HEK293 (cell line): Measurements from ENCODE around the gene CHAC1.

Experiments used
- CTCF ChIA-PET: fragments of 350-600 bp; formaldehyde crosslinking; extraction: SDS; loops from one replicate; lab custom pipeline; 2021; ENCODE audit warnings: antibody characterized with exemption; lab: Yijun Ruan, JAX
- POLR2A ChIA-PET: fragments of 300-600 bp; formaldehyde crosslinking; extraction: SDS; loops from one replicate; lab custom pipeline; 2020; ENCODE audit warnings: antibody characterized with exemption, inconsistent platforms; lab: Yijun Ruan, JAX
- H3K27ac ChIP-seq: fragments of 200-500 bp; sonication (Bioruptor generic); 2 replicates; pipeline ENCODE4 v1.5.1; 2014; ENCODE audit warnings: low read depth, low read length, control low read depth, inconsistent platforms; ENCODE audit errors: extremely low read depth
- H3K36me3 ChIP-seq, 2 experiments: fragments of 200-500 bp in 1 of 2; sonication (Bioruptor generic) in 1 of 2; 1 replicate in 1 of 2; 2 replicates in 1 of 2; pipeline ENCODE4 v1.5.1; 2014 to 2017; ENCODE audit warnings: inconsistent platforms in 2 of 2, low read length in 2 of 2; ENCODE audit not compliant: control insufficient read depth in 2 of 2, insufficient read depth in 1 of 2
- H3K4me1 ChIP-seq: fragments of 200-500 bp; sonication (Bioruptor generic); 2 replicates; pipeline ENCODE4 v1.5.1; 2014; ENCODE audit warnings: mild to moderate bottlenecking, low read length, inconsistent platforms; ENCODE audit not compliant: control insufficient read depth, insufficient read depth
- H3K4me3 ChIP-seq: 2 replicates; pipeline ENCODE4 v1.5.1; 2011; ENCODE audit warnings: low read depth, mild to moderate bottlenecking, control low read depth, low read length, moderate library complexity
- H3K9me3 ChIP-seq: fragments of 200-500 bp; sonication (Bioruptor generic); 2 replicates; pipeline ENCODE4 v1.5.1; 2014; ENCODE audit warnings: low read depth, low read length, inconsistent platforms; ENCODE audit not compliant: control insufficient read depth, insufficient read depth
- HOXA7 ChIP-seq: sonication (generic); formaldehyde crosslinking; IDR thresholded peaks from 2 replicates; pipeline ENCODE4 v1.8.1; 2022; ENCODE audit warnings: missing genetic modification reagents, borderline replicate concordance
- PRDM1 ChIP-seq: fragments of 450-650 bp; formaldehyde crosslinking; IDR thresholded peaks from 2 replicates; pipeline ENCODE4; 2016; ENCODE audit warnings: missing biosample characterization, missing genetic modification characterization
- ZBTB17 ChIP-seq: fragments of 450-650 bp; formaldehyde crosslinking; IDR thresholded peaks from 2 replicates; pipeline ENCODE4 v1.5.1; 2016; ENCODE audit warnings: missing biosample characterization, missing genetic modification characterization
- ZBTB20 ChIP-seq: fragments of 450-650 bp; formaldehyde crosslinking; IDR thresholded peaks from 2 replicates; pipeline ENCODE4 v1.5.1; 2016; ENCODE audit warnings: missing biosample characterization, missing genetic modification characterization
- ZFP69B ChIP-seq: fragments of 450-650 bp; formaldehyde crosslinking; IDR thresholded peaks from 2 replicates; pipeline ENCODE4 v1.5.1; 2016; ENCODE audit warnings: missing biosample characterization, missing genetic modification characterization
- ZIC2 ChIP-seq: fragments of 450-650 bp; formaldehyde crosslinking; IDR thresholded peaks from 2 replicates; pipeline ENCODE4 v1.5.1; 2016; ENCODE audit warnings: missing biosample characterization, missing genetic modification characterization
- ZNF157 ChIP-seq: fragments of 450-650 bp; formaldehyde crosslinking; IDR thresholded peaks from 2 replicates; pipeline ENCODE4 v1.5.1; 2016; ENCODE audit warnings: missing biosample characterization, missing genetic modification characterization
- ZNF18 ChIP-seq: fragments of 450-650 bp; formaldehyde crosslinking; IDR thresholded peaks from 2 replicates; pipeline ENCODE4 v1.5.1; 2016; ENCODE audit warnings: missing biosample characterization, missing genetic modification characterization
- ZNF23 ChIP-seq: fragments of 450-650 bp; formaldehyde crosslinking; IDR thresholded peaks from 2 replicates; pipeline ENCODE4 v1.5.1; 2016; ENCODE audit warnings: missing biosample characterization, missing genetic modification characterization, borderline replicate concordance
- ZNF248 ChIP-seq: fragments of 450-650 bp; formaldehyde crosslinking; IDR thresholded peaks from 2 replicates; pipeline ENCODE4 v1.5.1; 2017; ENCODE audit warnings: missing biosample characterization, missing genetic modification characterization
- TF ChIP-seq, protein P1 (sequence below): fragments of 450-650 bp; formaldehyde crosslinking; IDR thresholded peaks from 2 replicates; pipeline ENCODE4 v1.5.1; 2016; ENCODE audit warnings: missing biosample characterization, missing genetic modification characterization
- TF ChIP-seq, protein P2 (sequence below): fragments of 450-650 bp; formaldehyde crosslinking; IDR thresholded peaks from 2 replicates; pipeline ENCODE4 v1.5.1; 2016; ENCODE audit warnings: missing biosample characterization, missing genetic modification characterization, low read depth
- TF ChIP-seq, protein P3 (sequence below): fragments of 450-650 bp; formaldehyde crosslinking; IDR thresholded peaks from 2 replicates; pipeline ENCODE4 v1.5.1; 2016; ENCODE audit warnings: missing biosample characterization, missing genetic modification characterization, borderline replicate concordance
- TF ChIP-seq, protein P4 (sequence below): fragments of 450-650 bp; formaldehyde crosslinking; IDR thresholded peaks from 2 replicates; pipeline ENCODE4 v1.5.1; 2016; ENCODE audit warnings: missing biosample characterization, missing genetic modification characterization
- TF ChIP-seq, protein P5 (sequence below): fragments of 450-650 bp; formaldehyde crosslinking; IDR thresholded peaks from 2 replicates; pipeline ENCODE4 v1.5.1; 2017; ENCODE audit warnings: missing biosample characterization, missing genetic modification characterization

Gene CHAC1

DNA sequence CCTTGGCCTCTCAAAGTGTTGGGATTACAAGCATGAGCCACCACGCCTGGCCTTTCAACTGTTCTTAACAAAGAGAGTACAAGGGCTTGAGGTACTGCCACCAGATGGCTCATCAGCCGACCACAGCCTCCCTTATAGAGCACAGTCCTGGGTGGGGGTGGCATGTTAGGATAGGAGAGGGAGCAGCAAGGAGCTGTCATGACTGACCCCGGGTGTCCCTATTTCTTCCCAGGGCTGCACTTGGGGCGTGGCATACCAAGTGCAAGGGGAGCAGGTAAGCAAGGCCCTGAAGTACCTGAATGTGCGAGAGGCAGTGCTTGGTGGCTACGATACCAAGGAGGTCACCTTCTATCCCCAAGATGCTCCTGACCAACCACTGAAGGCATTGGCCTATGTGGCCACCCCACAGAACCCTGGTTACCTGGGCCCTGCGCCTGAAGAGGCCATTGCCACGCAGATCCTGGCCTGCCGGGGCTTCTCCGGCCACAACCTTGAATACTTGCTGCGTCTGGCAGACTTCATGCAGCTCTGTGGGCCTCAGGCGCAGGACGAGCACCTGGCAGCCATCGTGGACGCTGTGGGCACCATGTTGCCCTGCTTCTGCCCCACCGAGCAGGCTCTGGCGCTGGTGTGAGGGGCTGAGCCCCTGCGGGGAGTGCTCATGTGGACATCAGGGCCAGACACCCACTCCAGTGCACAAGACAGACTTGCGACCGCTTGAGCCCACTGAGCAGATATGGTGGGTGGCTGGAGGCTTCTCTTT is 2.1 kb downstream of the CHAC1 start:
- Histone ChIP-seq H3K4me3 (no peak overlapping the region), H3K4me1 (peaks cover 5% of the 10 kb centered on the region; the same call in 1 of the 2 replicates), H3K36me3 (peaks cover 0 to 6% of the 10 kb centered on the region in 2 experiments; a peak in 1 of 3 replicates), H3K27ac (no peak overlapping the region), H3K9me3 (no peaks in the 10 kb centered on the region)
- POLR2A ChIA-PET, result interaction anchor here (3.8 to 5.0 kb wide), 2 partner anchors 14 to 26 kb away, joined by 54 to 64 read pairs; partner anchors contain the start of gene DLL4
- CTCF ChIA-PET, result interaction anchor here (0.7 to 2.1 kb wide), 3 partner anchors 13 to 51 kb away, joined by 3 to 8 read pairs (median 3); no protein-coding TSS in a partner anchor
- TF ChIP-seq, protein P1, sequence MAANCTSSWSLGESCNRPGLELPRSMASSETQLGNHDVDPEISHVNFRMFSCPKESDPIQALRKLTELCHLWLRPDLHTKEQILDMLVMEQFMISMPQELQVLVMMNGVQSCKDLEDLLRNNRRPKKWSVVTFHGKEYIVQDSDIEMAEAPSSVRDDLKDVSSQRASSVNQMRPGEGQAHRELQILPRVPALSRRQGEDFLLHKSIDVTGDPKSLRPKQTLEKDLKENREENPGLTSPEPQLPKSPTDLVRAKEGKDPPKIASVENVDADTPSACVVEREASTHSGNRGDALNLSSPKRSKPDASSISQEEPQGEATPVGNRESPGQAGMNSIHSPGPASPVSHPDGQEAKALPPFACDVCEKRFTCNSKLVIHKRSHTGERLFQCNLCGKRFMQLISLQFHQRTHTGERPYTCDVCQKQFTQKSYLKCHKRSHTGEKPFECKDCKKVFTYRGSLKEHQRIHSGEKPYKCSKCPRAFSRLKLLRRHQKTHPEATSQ, result no peak
- TF ChIP-seq HOXA7, result no peak

GRCh38 chr15:40955930-40956540 is 2.8 kb downstream of the CHAC1 start:
- ChIA-PET POLR2A (interaction anchor here (5.0 kb wide), 1 partner anchor 15 kb away, joined by 64 read pairs; no protein-coding TSS in a partner anchor), CTCF (interaction anchor here (0.6 to 2.1 kb wide), 5 partner anchors 14 to 64 kb away, joined by 3 to 8 read pairs (median 4); no protein-coding TSS in a partner anchor)
- Histone ChIP-seq H3K27ac (no peak overlapping the region), H3K9me3 (no peaks in the 10 kb centered on the region), H3K4me1 (peaks cover 5% of the 10 kb centered on the region; the same call in 1 of the 2 replicates), H3K36me3 (peaks cover 0 to 6% of the 10 kb centered on the region in 2 experiments; a peak in 1 of 3 replicates), H3K4me3 (no peak overlapping the region)
- TF ChIP-seq, protein P2, sequence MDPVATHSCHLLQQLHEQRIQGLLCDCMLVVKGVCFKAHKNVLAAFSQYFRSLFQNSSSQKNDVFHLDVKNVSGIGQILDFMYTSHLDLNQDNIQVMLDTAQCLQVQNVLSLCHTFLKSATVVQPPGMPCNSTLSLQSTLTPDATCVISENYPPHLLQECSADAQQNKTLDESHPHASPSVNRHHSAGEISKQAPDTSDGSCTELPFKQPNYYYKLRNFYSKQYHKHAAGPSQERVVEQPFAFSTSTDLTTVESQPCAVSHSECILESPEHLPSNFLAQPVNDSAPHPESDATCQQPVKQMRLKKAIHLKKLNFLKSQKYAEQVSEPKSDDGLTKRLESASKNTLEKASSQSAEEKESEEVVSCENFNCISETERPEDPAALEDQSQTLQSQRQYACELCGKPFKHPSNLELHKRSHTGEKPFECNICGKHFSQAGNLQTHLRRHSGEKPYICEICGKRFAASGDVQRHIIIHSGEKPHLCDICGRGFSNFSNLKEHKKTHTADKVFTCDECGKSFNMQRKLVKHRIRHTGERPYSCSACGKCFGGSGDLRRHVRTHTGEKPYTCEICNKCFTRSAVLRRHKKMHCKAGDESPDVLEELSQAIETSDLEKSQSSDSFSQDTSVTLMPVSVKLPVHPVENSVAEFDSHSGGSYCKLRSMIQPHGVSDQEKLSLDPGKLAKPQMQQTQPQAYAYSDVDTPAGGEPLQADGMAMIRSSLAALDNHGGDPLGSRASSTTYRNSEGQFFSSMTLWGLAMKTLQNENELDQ (tag by site-specific recombination), result no peak
- TF ChIP-seq, protein P3, sequence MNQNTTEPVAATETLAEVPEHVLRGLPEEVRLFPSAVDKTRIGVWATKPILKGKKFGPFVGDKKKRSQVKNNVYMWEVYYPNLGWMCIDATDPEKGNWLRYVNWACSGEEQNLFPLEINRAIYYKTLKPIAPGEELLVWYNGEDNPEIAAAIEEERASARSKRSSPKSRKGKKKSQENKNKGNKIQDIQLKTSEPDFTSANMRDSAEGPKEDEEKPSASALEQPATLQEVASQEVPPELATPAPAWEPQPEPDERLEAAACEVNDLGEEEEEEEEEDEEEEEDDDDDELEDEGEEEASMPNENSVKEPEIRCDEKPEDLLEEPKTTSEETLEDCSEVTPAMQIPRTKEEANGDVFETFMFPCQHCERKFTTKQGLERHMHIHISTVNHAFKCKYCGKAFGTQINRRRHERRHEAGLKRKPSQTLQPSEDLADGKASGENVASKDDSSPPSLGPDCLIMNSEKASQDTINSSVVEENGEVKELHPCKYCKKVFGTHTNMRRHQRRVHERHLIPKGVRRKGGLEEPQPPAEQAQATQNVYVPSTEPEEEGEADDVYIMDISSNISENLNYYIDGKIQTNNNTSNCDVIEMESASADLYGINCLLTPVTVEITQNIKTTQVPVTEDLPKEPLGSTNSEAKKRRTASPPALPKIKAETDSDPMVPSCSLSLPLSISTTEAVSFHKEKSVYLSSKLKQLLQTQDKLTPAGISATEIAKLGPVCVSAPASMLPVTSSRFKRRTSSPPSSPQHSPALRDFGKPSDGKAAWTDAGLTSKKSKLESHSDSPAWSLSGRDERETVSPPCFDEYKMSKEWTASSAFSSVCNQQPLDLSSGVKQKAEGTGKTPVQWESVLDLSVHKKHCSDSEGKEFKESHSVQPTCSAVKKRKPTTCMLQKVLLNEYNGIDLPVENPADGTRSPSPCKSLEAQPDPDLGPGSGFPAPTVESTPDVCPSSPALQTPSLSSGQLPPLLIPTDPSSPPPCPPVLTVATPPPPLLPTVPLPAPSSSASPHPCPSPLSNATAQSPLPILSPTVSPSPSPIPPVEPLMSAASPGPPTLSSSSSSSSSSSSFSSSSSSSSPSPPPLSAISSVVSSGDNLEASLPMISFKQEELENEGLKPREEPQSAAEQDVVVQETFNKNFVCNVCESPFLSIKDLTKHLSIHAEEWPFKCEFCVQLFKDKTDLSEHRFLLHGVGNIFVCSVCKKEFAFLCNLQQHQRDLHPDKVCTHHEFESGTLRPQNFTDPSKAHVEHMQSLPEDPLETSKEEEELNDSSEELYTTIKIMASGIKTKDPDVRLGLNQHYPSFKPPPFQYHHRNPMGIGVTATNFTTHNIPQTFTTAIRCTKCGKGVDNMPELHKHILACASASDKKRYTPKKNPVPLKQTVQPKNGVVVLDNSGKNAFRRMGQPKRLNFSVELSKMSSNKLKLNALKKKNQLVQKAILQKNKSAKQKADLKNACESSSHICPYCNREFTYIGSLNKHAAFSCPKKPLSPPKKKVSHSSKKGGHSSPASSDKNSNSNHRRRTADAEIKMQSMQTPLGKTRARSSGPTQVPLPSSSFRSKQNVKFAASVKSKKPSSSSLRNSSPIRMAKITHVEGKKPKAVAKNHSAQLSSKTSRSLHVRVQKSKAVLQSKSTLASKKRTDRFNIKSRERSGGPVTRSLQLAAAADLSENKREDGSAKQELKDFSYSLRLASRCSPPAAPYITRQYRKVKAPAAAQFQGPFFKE (tag by site-specific recombination), result no peak
- TF ChIP-seq ZNF157 (no peak), ZFP69B (tag by site-specific recombination) (no peak), ZNF18 (tag by site-specific recombination) (no peak), ZNF248 (tag by site-specific recombination) (no peak), PRDM1 (tag by site-specific recombination) (no peak), ZNF23 (tag by site-specific recombination) (no peak), ZBTB17 (tag by site-specific recombination) (0 out of 2 replicates have a peak, but pooled peaks have one; percentile 28), ZBTB20 (tag by site-specific recombination) (0 out of 2 replicates have a peak, but pooled peaks have one; percentile 19), ZIC2 (tag by site-specific recombination) (peak; percentile 85)
- TF ChIP-seq, protein P4, sequence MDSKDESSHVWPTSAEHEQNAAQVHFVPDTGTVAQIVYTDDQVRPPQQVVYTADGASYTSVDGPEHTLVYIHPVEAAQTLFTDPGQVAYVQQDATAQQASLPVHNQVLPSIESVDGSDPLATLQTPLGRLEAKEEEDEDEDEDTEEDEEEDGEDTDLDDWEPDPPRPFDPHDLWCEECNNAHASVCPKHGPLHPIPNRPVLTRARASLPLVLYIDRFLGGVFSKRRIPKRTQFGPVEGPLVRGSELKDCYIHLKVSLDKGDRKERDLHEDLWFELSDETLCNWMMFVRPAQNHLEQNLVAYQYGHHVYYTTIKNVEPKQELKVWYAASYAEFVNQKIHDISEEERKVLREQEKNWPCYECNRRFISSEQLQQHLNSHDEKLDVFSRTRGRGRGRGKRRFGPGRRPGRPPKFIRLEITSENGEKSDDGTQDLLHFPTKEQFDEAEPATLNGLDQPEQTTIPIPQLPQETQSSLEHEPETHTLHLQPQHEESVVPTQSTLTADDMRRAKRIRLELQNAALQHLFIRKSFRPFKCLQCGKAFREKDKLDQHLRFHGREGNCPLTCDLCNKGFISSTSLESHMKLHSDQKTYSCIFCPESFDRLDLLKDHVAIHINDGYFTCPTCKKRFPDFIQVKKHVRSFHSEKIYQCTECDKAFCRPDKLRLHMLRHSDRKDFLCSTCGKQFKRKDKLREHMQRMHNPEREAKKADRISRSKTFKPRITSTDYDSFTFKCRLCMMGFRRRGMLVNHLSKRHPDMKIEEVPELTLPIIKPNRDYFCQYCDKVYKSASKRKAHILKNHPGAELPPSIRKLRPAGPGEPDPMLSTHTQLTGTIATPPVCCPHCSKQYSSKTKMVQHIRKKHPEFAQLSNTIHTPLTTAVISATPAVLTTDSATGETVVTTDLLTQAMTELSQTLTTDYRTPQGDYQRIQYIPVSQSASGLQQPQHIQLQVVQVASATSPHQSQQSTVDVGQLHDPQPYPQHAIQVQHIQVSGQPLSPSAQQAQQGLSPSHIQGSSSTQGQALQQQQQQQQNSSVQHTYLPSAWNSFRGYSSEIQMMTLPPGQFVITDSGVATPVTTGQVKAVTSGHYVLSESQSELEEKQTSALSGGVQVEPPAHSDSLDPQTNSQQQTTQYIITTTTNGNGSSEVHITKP, result peak; percentile 74
- TF ChIP-seq, protein P5, sequence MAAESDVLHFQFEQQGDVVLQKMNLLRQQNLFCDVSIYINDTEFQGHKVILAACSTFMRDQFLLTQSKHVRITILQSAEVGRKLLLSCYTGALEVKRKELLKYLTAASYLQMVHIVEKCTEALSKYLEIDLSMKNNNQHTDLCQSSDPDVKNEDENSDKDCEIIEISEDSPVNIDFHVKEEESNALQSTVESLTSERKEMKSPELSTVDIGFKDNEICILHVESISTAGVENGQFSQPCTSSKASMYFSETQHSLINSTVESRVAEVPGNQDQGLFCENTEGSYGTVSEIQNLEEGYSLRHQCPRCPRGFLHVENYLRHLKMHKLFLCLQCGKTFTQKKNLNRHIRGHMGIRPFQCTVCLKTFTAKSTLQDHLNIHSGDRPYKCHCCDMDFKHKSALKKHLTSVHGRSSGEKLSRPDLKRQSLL (tag by site-specific recombination), result no peak
